ENCODE measurements around the gene USP4. TPM values are rescaled to one million over a fixed set of nuclear protein-coding genes. Genes with fewer than 3 reads are reported as not detected.
A peak's percentile ranks its signal among the peaks of the same experiment; 100 is the strongest.

The USP4 gene
- total and polyA plus RNA-seq, 2 of the 13 experiments (the other 11 are each of a cell fraction or from before 2014, with no cell fraction given): 9.2 to 20.8 TPM

- H3K27ac ChIP-seq (ENCODE audit: extremely low read length, insufficient read depth, low read length): peak within 1 kb of the TSS; percentile 94
- DNase-seq (ENCODE audit: low spot score) (peak; percentile 92), ATAC-seq (peak; percentile 93), FAIRE-seq (peak; percentile 65)
- H3K9ac ChIP-seq (ENCODE audit: insufficient read depth, low read depth, low read length): peak within 1 kb of the TSS; percentile 80
- no TSS peak for BruUV-seq (replicated peaks)
- no peaks in the 10 kb centered on the region for H4K20me1 ChIP-seq (ENCODE audit: insufficient read depth, low read length)
- WGBS (ENCODE audit: low lambda C conversion rate): 0% methylated on average over 1 of the region's 46 CpGs
- peaks cover 9 to 30% of the 10 kb centered on the region in 2 experiments for H3K36me3 ChIP-seq (replicated peaks in 1 of 2; ENCODE audit: control insufficient read depth in 1 of 2, insufficient read depth in 2 of 2, low read length in 2 of 2)
- ChIA-PET POLR2A (interaction anchor here (0.6 to 5.5 kb wide), 36 partner anchors 9 to 315 kb away, joined by 3 to 134 read pairs (median 4); partner anchors contain the start of genes AMT, DAG1, KLHDC8B and LAMB2), CTCF (ENCODE audit: low intra/inter-chr PET ratio, low total read pairs) (interaction anchor here (1.2 kb wide), 1 partner anchor 18 kb away, joined by 6 read pairs; the partner anchor contains the start of gene USP4)
- H3K4me1 ChIP-seq (ENCODE audit: insufficient read depth, low read length): peaks cover 37% of the 10 kb centered on the region
- no peaks in the 10 kb centered on the region for H3K9me3 ChIP-seq (ENCODE audit: low read length)
- no peak within 1 kb of the TSS for H2AFZ ChIP-seq (ENCODE audit: low read length)
- no peaks in the 10 kb centered on the region for H3K27me3 ChIP-seq (ENCODE audit: control insufficient read depth in 1 of 2, insufficient read depth in 2 of 2, low read length in 2 of 2)
- H3K4me3 ChIP-seq (replicated peaks in 1 of 3; ENCODE audit: insufficient read depth in 1 of 3, low read depth in 2 of 3, low read length in 3 of 3): peak within 1 kb of the TSS; percentile 62 to 73 (median 63)
- H3K4me2 ChIP-seq (ENCODE audit: low read depth, low read length): peak within 1 kb of the TSS; percentile 80
- H3K79me2 ChIP-seq (ENCODE audit: insufficient read depth, low read length): peaks cover 14% of the 10 kb centered on the region
- intact Hi-C loops (cut with micrococcal nuclease; ENCODE audit: unreplicated experiment): loop anchor here (1.0 to 5.0 kb wide), 2 partner anchors 18 to 54 kb away; partner anchors contain the start of genes RHOA, TCTA and USP4
- in situ Hi-C loops (cut with HindIII; ENCODE audit: extremely low pct_ligation_motif_present, low pct_unique_long_range_greater_than_20kb): no loop called here
- TF ChIP-seq EZH2 (conservative IDR thresholded peaks at IDR 0.05; ENCODE audit: low read depth, low read length): no peak
- no peak for TF ChIP-seq REXO4 (CRISPR knock-in tag; IDR thresholded peaks at IDR 0.05; ENCODE audit: borderline replicate concordance)
- TF ChIP-seq ZNF224 (CRISPR knock-in tag; IDR thresholded peaks at IDR 0.05): peak; percentile 71
- TF ChIP-seq KAT2B (IDR thresholded peaks at IDR 0.05; ENCODE audit: borderline replicate concordance, low read depth, low read length): no peak
- no peak for TF ChIP-seq ZNF207 (IDR thresholded peaks at IDR 0.05; ENCODE audit: borderline replicate concordance)
- TF ChIP-seq PRMT3 (CRISPR knock-in tag; IDR thresholded peaks at IDR 0.05; ENCODE audit: borderline replicate concordance, low read depth): no peak
- TF ChIP-seq ZNF572 (CRISPR knock-in tag; IDR thresholded peaks at IDR 0.05): no peak
- no peak for TF ChIP-seq RCOR2 (CRISPR knock-in tag; IDR thresholded peaks at IDR 0.05)
- no peak for TF ChIP-seq ZNF101 (CRISPR knock-in tag; IDR thresholded peaks at IDR 0.05; ENCODE audit: borderline replicate concordance, low read depth)
- no peak for TF ChIP-seq TGIF2 (CRISPR knock-in tag; IDR thresholded peaks at IDR 0.05)
- 0 out of 2 replicates have a peak, but pooled peaks have one; percentile 46 for TF ChIP-seq SNAI1 (CRISPR knock-in tag; IDR thresholded peaks at IDR 0.05; ENCODE audit: borderline replicate concordance)
- TF ChIP-seq GPN1 (CRISPR knock-in tag; IDR thresholded peaks at IDR 0.05; ENCODE audit: borderline replicate concordance): no peak
- peak; percentile 38; the same call in 1 of the 2 replicates for TF ChIP-seq ZHX2 (IDR thresholded peaks at IDR 0.05; ENCODE audit: low read depth)
- no peak for TF ChIP-seq ZHX2 (CRISPR knock-in tag; IDR thresholded peaks at IDR 0.05; ENCODE audit: borderline replicate concordance)
- TF ChIP-seq NFYB (CRISPR knock-in tag; IDR thresholded peaks at IDR 0.05): peak; percentile 79
- peak; percentile 87 for TF ChIP-seq ZNF574 (CRISPR knock-in tag; IDR thresholded peaks at IDR 0.05)
These were observed 18.5 kb upstream of the USP4 start, which contains the start of gene GPX1 for GRCh38 chr3:49358217-49358883. Gene GPX1 (minus strand): TSS chr3:49358353. CDS start chr3:49358278, 75 bp downstream.

Measured in HepG2 (cell line).